ENCODE results near the gene GLYAT. TPM values are rescaled to one million over a fixed set of nuclear protein-coding genes. Genes with fewer than 3 reads are reported as not detected.
"Not testable (repeated sequence)": the region's sequence is repeated elsewhere in the genome, so short reads cannot be mapped to it uniquely, and the experiment has no call there.

Gene GLYAT
- total RNA-seq, 1 donor from 2014 or later: not detected

GRCh38 chr11:58685973-58686722 lies 45.6 kb downstream of the GLYAT start:
- no peak overlapping the region for H3K4me3 ChIP-seq
- H3K9me3 ChIP-seq: no peaks in the 10 kb centered on the region
- DNase-seq (no peak), ATAC-seq (no peak)
- H3K4me1 ChIP-seq: no peaks in the 10 kb centered on the region
- no peak for TF ChIP-seq CTCF (IDR thresholded peaks at IDR 0.05)
- H3K27ac ChIP-seq: no peak overlapping the region
- intact Hi-C loops (cut with DNase I): no loop called here
- no peaks in the 10 kb centered on the region for H3K36me3 ChIP-seq
- H3K27me3 ChIP-seq: no peaks in the 10 kb centered on the region

- ATAC-seq; H3K4me1 ChIP-seq; H3K36me3 ChIP-seq; H3K27ac ChIP-seq; DNase-seq; H3K9me3 ChIP-seq; intact Hi-C loops (cut with DNase I); H3K4me3 ChIP-seq: not testable (repeated sequence)
- peaks cover 14% of the 10 kb centered on the region for H3K27me3 ChIP-seq
Observed at GRCh38 chr11:58682660-58683059, 49.1 kb downstream of the GLYAT start.

DNA sequence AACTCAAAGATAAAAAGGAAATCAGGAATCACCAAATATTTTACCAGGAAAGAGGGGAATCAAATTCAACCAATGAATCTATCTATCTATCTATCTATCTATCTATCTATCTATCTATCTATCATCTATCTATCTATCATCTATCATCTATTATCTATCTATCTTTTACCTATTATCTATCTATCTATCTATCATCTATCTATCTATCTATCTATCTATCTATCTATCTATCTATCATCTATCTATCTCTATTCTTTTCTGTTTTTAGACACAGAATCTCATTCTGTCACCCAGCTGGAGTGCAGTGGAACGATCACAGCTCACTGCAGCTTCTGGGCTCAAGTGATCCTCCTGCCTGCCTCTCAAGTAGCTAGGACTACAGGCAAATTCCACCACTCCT lies 54.2 kb downstream of the GLYAT start:
- DNase-seq; H3K4me1 ChIP-seq; H3K9me3 ChIP-seq; ATAC-seq; H3K36me3 ChIP-seq; H3K27ac ChIP-seq; H3K4me3 ChIP-seq; intact Hi-C loops (cut with DNase I): not testable (repeated sequence)
- peaks cover 14% of the 10 kb centered on the region for H3K27me3 ChIP-seq

DNA sequence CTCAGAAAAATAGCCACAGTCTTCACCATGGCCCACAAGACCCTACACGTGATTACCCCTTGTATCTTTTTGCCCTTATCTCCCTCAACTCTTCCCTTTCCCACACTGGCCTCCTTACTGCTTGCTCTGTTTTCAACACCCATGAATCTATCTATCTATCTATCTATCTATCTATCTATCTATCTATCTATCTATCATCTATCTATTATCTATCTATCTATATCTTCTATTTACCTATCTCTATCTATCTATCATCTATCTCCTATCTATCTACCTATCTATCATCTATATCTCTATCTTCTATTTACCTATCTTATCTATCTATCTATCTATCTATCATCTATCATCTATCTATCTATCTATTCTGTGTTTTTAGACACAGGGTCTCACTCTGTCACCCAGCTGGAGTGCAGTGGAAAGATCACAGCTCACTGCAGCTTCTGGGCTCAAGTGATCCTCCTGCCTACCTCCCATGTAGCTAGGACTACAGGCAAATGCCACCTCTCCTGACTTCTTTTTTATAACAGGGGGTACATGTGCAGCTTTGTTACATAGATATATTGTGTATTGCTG lies 55.1 kb downstream of the GLYAT start:
- ATAC-seq (no peak), DNase-seq (no peak)
- TF ChIP-seq CTCF (IDR thresholded peaks at IDR 0.05): no peak
- no peaks in the 10 kb centered on the region for H3K9me3 ChIP-seq
- H3K27me3 ChIP-seq: peaks cover 14% of the 10 kb centered on the region
- H3K4me3 ChIP-seq: no peak overlapping the region
- H3K4me1 ChIP-seq: no peaks in the 10 kb centered on the region
- no peaks in the 10 kb centered on the region for H3K36me3 ChIP-seq
- no peak overlapping the region for H3K27ac ChIP-seq
- intact Hi-C loops (cut with DNase I): no loop called here

DNA sequence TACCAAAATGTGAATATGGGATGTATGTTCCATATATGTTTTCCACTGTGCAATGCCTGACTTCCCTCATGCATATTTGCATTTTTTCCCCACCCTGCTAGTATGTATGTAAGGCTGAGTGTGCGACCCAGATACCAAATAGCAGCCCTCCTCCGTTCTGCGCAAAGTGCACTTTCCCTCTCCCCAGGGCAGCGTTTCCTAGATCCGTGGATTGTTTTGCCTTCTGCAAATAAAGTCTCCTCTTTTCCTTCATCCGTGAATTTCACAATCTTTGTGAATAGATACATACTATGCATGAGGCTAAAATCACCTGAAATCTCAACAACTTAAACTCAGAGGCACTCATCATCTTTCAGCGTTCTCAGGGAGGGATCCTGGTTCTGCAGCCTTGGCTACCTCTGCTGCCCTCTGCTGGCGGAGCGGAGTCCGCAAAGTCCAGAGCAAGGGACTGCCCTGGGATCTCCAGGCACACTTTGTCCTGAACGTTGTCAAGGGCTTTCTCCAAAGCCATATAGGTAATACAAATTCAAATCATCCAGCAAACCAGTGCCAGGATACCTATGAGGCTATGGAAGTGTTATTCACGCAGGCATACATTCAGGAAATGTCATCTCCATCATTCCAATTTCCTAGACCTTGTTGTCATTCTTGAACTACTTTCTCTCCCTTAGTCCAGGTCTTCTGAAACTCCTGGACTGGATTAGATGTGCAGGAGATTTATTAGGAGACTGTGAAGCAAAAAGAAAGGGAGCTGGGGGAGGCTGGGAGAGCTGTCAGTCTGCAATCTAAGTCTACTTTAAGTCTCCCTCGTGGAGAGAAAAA lies 56.2 kb downstream of the GLYAT start:
- Histone ChIP-seq H3K27me3 (peaks cover 11% of the 10 kb centered on the region), H3K4me1 (no peaks in the 10 kb centered on the region), H3K9me3 (no peaks in the 10 kb centered on the region), H3K4me3 (no peak overlapping the region), H3K36me3 (no peaks in the 10 kb centered on the region), H3K27ac (no peak overlapping the region)
- ATAC-seq (peak; percentile 96), DNase-seq (peak; percentile 88)
- intact Hi-C loops (cut with DNase I): no loop called here
- peak; percentile 98 for TF ChIP-seq CTCF (IDR thresholded peaks at IDR 0.05)

DNA sequence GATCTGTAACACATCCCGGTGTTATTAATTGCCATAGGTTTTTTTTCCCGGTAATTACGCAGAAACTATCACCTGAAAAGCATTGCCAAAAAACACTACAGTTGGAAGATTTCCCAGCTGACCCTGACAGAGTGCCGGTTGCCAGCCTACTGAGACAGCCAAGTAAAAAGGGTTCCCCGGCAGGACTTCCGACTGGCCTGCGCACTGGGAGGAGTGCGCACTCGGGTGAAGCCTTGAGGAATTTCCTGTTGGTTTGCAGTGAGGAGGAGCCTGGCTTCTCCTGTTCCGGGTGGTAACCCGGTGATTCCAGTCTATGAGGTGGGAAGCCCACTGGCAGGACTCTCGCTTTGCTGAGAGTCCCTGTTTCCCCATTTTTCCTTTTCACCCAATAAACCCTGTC lies 57.1 kb downstream of the GLYAT start:
- Histone ChIP-seq H3K36me3 (no peaks in the 10 kb centered on the region), H3K4me1 (no peaks in the 10 kb centered on the region), H3K4me3 (no peak overlapping the region), H3K9me3 (no peaks in the 10 kb centered on the region), H3K27me3 (peaks cover 1% of the 10 kb centered on the region), H3K27ac (no peak overlapping the region)
- ATAC-seq: no peak
- DNase-seq: no peak
- intact Hi-C loops (cut with DNase I): no loop called here
- TF ChIP-seq CTCF (IDR thresholded peaks at IDR 0.05): no peak

Data from upper lobe of right lung (tissue), 1 donor.